Activated T-cell treated with anti-CD3 and anti-CD28 coated beads for 24 hours (primary cell): ENCODE results near the gene ITPR3.

Experiments used
- DNase-seq: peaks from one replicate; pipeline ENCODE4 v3.0.0-alpha.2; 2020; ENCODE audit warnings: low read depth

ITPR3 gene

DNA sequence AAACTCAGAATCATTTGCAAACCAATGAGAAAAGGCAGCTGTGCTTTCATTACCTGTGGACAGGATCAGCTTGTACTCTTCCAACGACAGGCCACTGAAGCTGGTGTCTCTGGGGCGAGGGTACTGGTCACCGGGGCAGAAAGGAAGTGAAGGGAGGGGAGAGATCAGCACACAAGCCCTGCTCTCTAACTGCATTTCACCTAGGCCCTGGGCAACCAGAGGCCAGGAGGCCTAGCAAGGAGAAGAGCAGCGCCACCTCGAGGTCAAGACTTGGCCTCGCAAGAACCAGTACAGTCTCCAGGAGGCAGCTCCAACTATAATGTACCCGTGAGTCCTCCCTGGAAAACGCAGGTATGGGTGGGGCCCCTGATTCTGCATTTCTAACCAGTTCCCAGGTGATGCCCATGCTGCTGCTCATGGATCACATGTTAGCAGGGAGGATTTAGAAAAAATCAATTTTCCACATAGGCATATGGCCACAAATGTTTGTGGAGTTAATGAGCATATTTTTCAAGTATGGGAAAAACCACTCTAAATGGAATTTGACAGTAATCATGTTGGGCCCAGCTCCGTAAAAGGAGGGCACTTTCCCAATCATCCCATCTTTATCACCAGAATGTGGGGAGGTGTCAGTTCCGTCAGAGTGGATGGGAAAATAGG lies 79.4 kb downstream of the ITPR3 start:
- peak; percentile 53 for DNase-seq

DNA sequence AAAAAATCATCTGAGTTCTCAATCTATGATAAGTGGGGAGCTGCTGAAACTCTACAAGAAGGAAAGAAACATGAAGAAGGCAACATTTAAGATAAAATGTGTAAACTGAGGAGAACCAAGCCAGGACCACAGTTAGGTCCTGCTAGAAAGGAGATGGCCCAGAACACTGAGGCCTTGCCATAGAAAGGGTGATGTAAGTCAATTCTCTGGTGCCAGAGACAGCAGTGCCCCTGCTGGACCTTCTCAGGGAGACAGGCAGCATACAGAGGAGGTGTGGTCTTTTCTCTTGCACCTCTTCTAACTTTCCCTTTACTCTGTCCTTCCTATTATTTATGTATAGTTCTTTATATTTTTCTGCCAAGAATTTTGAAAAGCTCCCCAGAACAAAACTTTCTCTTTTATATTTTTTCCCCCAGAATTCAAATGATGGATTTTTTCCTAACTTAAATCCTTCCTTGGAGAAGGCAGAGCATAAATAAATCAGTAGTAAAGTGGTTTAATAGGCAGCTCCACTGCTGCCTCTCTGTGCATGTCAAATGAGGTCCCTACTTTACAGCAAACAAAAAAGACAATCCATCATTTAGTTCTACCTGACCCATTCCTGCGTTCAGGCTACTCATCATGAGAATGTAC lies 81.3 kb downstream of the ITPR3 start:
- no peak for DNase-seq

GRCh38 chr6:33704215-33705066 lies 83.3 kb downstream of the ITPR3 start:
- DNase-seq, result no peak

GRCh38 chr6:33705268-33705885 lies 84.3 kb downstream of the ITPR3 start:
- no peak for DNase-seq

GRCh38 chr6:33705955-33706725 lies 85.0 kb downstream of the ITPR3 start:
- no peak for DNase-seq

GRCh38 chr6:33707771-33708170 lies 86.6 kb downstream of the ITPR3 start:
- no peak for DNase-seq

DNA sequence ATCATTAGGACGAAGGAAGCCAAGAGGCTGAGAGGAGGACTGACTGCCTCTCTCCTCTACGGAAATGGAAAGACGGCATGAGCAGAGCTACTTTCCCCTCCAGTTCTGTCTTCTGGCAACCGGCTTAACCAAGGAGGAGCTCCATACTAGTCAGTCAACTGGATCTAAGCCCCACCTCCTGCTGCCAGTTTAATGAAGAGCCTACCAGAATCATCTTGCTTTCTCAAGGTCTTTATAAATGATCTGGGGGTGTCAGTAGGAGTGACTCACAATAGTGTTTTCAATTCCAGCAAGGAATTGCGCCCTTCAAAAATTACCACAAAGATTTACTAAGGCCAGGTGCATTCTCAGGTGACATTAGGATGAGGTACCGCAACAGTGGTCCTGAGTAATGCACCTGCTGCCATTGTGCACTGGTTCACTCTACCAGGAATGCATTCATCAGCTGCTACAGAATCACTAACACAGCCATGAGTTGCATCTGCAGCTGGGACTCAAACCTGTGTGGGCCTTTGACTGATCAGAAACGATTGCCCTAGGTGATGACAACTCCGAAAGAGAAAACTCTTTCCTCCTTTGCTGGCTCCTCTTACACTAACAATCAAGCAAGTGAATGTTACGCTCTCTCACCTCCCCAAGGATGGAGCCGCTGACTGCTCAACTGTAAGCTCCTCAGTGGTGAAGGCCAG lies 87.5 kb downstream of the ITPR3 start:
- no peak for DNase-seq

DNA sequence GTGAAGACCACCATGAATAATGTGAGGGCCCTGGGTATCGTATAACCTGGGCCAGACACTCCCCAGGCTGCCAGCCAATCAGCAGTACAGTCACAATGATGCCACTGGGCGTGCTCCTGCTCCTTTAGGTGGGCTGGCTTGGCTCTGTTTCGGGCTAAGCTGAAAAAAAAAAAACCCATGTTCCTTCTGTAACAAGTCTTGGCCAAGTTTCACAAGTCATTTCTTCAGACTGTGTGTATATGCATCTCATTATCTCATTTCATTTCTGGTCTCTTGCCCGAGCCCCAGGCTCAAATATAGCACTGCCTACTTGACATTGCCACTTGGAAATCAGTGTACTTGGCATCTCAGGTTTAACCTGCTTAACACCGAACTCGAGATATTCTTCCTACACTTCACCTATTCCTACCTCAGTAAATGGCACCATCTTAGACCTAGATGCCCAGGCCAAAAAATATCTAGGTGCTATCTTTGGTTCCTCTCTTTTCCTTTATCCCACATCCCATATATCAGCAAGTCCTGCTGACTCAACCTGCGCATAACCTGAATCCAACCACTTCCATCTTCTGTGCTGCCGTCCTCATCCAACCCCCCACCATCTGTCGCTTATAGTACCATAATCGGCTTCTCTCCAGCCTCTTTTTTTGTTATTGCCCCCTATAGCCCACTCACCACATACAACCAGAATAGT lies 88.6 kb downstream of the ITPR3 start:
- DNase-seq, result no peak

GRCh38 chr6:33710296-33711121 lies 89.4 kb downstream of the ITPR3 start:
- DNase-seq, result no peak

- DNase-seq, result peak; percentile 94
Observed at GRCh38 chr6:33711140-33712129, 90.3 kb downstream of the ITPR3 start, which contains the start of gene UQCC2. Gene UQCC2 (minus strand): TSS chr6:33711700. CDS start chr6:33711686, 14 bp downstream.

GRCh38 chr6:33712914-33713313 lies 91.8 kb downstream of the ITPR3 start:
- no peak for DNase-seq

GRCh38 chr6:33713786-33714185 lies 92.7 kb downstream of the ITPR3 start:
- DNase-seq, result no peak

- DNase-seq, result no peak
Observed at GRCh38 chr6:33714385-33715040, 93.4 kb downstream of the ITPR3 start.

DNA sequence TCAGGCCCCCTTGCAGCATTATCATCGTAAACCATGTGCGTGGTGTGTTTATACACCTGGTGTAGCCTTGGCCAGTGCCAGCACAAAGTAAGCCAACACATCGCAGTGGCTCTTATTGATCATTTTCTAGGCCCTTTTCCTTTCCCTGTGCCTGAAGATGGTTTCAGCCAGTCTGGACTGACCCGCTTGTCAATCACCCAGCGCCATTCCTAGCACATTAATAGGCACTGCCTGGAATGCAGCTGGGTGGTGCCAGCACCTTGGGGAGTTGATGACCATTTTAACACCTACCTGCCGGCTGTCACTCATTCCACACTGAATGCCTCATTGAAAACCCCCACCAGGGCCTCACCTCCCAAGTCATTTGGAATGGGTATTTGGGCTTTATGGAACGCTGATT lies 95.3 kb downstream of the ITPR3 start:
- no peak for DNase-seq

DNA sequence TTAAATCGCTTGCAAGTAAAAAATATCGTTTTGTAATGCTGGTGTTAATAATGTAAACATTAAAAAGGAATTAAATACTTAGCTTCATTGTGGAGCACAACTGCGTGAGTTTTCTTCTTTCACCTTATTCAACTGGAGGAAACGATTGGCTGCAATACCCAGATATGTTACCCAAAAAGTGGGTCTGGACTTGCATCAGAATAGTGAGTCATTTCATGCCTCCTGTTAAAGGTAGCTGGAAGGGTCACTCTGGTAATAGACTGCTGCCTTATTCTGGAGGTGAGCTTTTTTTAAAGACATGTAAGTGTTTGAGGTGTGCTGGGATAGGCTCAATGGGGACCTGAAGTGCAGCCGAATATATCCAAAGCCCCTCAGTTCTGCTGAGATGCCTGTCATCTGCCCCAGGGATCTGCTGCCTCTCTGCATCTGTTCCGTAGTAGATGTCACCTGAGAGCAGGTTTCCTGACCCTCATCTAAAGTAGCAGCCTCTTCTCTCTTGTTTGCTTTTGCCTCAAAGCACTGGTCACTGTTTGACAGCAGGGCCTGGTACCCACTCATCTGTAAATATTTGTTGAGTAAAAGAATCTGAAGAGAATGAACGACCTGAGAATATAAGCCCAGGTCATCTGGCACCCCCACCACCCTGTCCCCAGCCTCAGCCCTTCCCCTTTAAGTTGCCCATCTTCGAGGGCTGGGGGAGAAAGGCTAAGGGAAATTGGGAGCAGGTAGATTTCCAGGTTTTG lies 95.9 kb downstream of the ITPR3 start:
- no peak for DNase-seq

GRCh38 chr6:33717934-33718455 lies 96.9 kb downstream of the ITPR3 start:
- no peak for DNase-seq

DNA sequence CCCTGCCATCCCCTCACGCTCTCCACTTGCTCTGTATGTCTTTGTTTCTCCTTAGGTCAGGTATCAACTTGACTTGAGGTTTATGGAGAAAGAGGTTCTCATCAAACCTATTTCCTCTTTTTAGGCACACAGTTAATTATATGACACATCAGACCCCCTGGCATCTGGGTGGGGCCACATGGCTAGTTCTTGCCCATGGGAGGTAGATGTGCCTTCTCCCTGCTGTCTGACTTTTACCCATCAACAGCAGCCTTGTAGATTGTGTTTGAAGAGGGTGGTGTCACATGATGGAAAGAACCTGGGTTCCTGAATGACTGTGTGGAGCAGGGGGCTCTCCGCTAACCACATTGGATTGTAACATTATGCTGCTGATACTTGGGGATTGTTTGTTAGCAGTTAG lies 97.6 kb downstream of the ITPR3 start:
- DNase-seq, result no peak
